ENCODE results near the gene FAM163B. TPM values are rescaled to one million over a fixed set of nuclear protein-coding genes. Genes with fewer than 3 reads are reported as not detected.

Gene FAM163B
- total and polyA plus RNA-seq, 2 experiments from 2014 or later, result 5.6 TPM; not detected in 1

DNA sequence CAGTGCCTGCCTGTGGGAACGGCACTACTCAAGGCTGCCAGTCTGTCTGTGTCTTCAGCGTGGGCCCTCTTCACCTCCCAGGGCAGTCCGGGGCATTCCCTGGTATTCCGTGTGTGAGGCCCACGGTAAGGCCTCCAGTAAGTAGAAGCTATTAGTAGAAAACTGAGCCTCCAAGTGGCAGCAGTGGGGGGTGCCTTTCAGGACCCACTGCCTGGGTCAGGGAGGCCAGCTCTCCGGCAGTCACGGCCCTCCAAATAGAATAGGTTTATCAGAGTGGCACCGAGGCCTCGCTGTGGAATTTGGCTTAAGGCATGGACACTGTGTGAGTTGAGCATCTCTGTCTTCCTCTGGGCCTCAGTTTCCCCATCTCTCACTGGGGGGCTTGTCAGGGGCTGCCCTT, 51.6 kb downstream of the FAM163B start:
- TF ChIP-seq, protein P1, sequence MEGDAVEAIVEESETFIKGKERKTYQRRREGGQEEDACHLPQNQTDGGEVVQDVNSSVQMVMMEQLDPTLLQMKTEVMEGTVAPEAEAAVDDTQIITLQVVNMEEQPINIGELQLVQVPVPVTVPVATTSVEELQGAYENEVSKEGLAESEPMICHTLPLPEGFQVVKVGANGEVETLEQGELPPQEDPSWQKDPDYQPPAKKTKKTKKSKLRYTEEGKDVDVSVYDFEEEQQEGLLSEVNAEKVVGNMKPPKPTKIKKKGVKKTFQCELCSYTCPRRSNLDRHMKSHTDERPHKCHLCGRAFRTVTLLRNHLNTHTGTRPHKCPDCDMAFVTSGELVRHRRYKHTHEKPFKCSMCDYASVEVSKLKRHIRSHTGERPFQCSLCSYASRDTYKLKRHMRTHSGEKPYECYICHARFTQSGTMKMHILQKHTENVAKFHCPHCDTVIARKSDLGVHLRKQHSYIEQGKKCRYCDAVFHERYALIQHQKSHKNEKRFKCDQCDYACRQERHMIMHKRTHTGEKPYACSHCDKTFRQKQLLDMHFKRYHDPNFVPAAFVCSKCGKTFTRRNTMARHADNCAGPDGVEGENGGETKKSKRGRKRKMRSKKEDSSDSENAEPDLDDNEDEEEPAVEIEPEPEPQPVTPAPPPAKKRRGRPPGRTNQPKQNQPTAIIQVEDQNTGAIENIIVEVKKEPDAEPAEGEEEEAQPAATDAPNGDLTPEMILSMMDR (IDR thresholded peaks at IDR 0.05; ENCODE audit: low read depth, low read length), result no peak
- no peaks in the 10 kb centered on the region for H3K36me3 ChIP-seq
- DNase-seq (ENCODE audit: low read depth in 1 of 2, low spot score in 1 of 2), result peak in 1 of 2 donors; percentile 79
- H3K27me3 ChIP-seq, result no peaks in the 10 kb centered on the region
- H3K4me1 ChIP-seq (ENCODE audit: low read depth), result peaks cover 65% of the 10 kb centered on the region
- H3K9me3 ChIP-seq (ENCODE audit: low read depth), result no peaks in the 10 kb centered on the region
- no peak overlapping the region for H3K4me3 ChIP-seq
- peak overlapping the region; percentile 88 for H3K27ac ChIP-seq

DNA sequence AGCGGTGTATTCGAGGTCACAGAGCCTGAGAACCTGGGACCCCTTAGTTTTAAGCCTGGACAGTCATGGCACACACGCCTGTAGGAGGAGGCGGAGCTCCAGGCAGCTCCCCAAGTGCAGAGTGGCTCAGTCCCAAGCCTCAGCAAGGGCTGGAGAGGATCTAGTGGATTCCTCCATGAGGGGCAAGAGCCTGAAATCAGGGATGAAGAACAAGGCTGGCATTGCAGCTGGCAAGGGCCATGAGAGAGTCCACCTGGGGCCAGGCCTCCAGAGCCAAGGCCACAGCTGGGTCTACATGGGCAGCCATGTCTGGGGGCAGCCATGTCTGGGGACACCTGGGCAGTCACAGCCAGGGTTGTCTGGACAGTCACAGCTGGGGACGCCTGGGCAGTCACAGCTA, 52.8 kb downstream of the FAM163B start:
- Histone ChIP-seq H3K27me3 (no peaks in the 10 kb centered on the region), H3K36me3 (no peaks in the 10 kb centered on the region), H3K4me3 (no peak overlapping the region), H3K4me1 (ENCODE audit: low read depth) (peaks cover 70% of the 10 kb centered on the region), H3K9me3 (ENCODE audit: low read depth) (no peaks in the 10 kb centered on the region), H3K27ac (peak overlapping the region; percentile 88)
- TF ChIP-seq, protein P1 (IDR thresholded peaks at IDR 0.05; ENCODE audit: low read depth, low read length), result no peak
- DNase-seq (ENCODE audit: low read depth in 1 of 2, low spot score in 1 of 2), result no peak

DNA sequence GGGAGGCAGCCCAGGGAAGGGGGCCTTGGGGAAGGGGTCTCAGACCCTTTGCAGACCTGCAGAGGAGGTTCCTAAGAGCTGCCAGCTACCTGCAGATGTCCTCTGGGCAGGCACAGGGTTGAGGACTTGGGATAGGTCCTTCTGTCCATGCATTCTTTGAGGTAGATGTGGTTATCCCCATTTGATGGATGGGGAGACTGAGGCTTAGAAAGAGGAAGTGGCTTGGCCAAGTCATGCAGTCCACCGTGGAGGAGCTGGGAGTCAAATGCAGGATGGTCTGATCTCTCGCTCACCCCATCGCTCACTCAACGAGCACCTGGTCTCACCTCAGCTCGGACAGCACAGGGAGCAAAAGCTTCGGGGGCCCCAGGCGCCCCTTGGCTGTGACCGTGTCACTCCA, 54.5 kb downstream of the FAM163B start:
- H3K27me3 ChIP-seq, result no peaks in the 10 kb centered on the region
- H3K36me3 ChIP-seq, result no peaks in the 10 kb centered on the region
- no peak for DNase-seq (ENCODE audit: low read depth in 1 of 2, low spot score in 1 of 2)
- H3K9me3 ChIP-seq (ENCODE audit: low read depth), result no peaks in the 10 kb centered on the region
- TF ChIP-seq, protein P1 (IDR thresholded peaks at IDR 0.05; ENCODE audit: low read depth, low read length), result no peak
- no peak overlapping the region for H3K4me3 ChIP-seq
- peaks cover 62% of the 10 kb centered on the region for H3K4me1 ChIP-seq (ENCODE audit: low read depth)
- H3K27ac ChIP-seq, result no peak overlapping the region

DNA sequence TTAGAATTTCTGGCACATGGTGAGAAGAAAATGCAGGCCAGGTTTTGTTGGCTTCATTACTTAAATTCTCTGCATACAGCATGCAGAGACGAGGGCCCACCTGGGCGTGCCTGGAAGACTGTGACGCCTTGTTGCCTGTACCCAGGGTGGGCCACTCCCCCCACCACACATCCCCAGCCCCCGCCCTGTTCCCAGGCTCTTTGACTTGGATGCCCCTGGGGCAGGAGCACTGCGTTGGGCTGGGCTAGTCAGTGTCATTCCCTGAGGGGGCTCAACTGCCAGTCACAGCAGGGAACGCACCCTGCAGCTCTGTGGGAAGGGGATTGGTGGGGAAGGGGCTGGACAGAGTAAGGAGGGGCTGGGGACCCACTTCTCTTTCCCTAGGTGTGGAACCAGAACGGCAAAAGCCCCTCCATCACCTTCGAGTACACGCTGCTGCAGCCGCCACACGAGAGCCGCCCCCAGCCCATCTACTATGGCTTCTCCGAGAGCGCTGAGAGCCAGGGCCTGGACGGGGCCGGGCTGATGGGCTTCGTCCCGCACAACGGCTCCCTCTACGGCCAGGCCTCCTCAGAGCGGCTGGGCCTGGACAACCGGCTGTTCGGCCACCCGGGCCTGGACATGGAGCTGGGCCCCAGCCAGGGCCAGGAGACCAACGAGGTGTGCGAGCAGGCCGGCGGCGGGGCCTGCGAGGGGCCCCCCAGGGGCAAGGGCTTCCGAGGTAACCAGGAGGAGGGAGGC, 55.0 kb downstream of the FAM163B start:
- H3K27me3 ChIP-seq, result no peaks in the 10 kb centered on the region
- DNase-seq (ENCODE audit: low read depth in 1 of 2, low spot score in 1 of 2), result no peak
- TF ChIP-seq, protein P1 (IDR thresholded peaks at IDR 0.05; ENCODE audit: low read depth, low read length), result no peak

DNA sequence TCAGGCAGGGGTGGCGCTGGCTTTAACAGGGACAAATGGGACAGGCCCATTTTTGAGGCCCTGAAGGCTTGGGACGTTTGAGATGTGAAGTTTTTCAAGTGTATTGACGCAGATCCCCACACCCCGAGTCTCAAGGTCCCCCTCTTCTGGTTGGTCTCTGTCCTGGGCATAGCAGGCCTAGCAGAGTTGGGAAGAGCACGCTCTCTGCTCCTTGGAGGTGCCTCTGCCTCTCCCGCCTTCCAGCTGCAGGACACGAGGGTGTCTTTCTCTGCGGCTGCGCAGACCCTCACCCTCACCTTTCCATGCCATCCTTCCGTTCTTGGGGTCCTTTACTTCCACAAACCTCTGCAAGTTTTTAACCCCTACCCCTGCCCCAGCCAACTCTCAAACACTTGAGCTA, 56.1 kb downstream of the FAM163B start:
- TF ChIP-seq, protein P1 (IDR thresholded peaks at IDR 0.05; ENCODE audit: low read depth, low read length), result no peak
- no peaks in the 10 kb centered on the region for H3K27me3 ChIP-seq

More for the DNA sequence above, 55.0 kb downstream of the FAM163B start:
- Histone ChIP-seq H3K4me1 (ENCODE audit: low read depth) (peaks cover 56% of the 10 kb centered on the region), H3K9me3 (ENCODE audit: low read depth) (no peaks in the 10 kb centered on the region), H3K27ac (no peak overlapping the region), H3K4me3 (no peak overlapping the region), H3K36me3 (no peaks in the 10 kb centered on the region)

More for the DNA sequence above, 56.1 kb downstream of the FAM163B start:
- Histone ChIP-seq H3K9me3 (ENCODE audit: low read depth) (no peaks in the 10 kb centered on the region), H3K4me3 (no peak overlapping the region), H3K4me1 (ENCODE audit: low read depth) (peaks cover 46% of the 10 kb centered on the region), H3K36me3 (no peaks in the 10 kb centered on the region), H3K27ac (no peak overlapping the region)
- DNase-seq (ENCODE audit: low read depth in 1 of 2, low spot score in 1 of 2), result no peak
